HG03520 (cell line): ENCODE results near the gene ZBED4.

ENCODE experiments used
- ATAC-seq: cut with Tn5 transposase; IDR thresholded peaks from one replicate; pipeline ENCODE4 v1.9.1; 2021; ENCODE audit warnings: mild to moderate bottlenecking, moderate library complexity; ENCODE audit not compliant: unreplicated experiment

The ZBED4 gene

GRCh38 chr22:49896201-49896600, 42.6 kb downstream of the ZBED4 start:
- no peak for ATAC-seq

GRCh38 chr22:49897015-49897684, 43.5 kb downstream of the ZBED4 start:
- ATAC-seq = no peak

- no peak for ATAC-seq
These were observed 45.9 kb downstream of the ZBED4 start for GRCh38 chr22:49899530-49899929.

- no peak for ATAC-seq
These were observed 47.0 kb downstream of the ZBED4 start for GRCh38 chr22:49900441-49901230.

- no peak for ATAC-seq
These were observed 47.8 kb downstream of the ZBED4 start for GRCh38 chr22:49901457-49901856.

- ATAC-seq = no peak
These were observed 49.8 kb downstream of the ZBED4 start for GRCh38 chr22:49903322-49904039.

GRCh38 chr22:49904040-49904369, 50.4 kb downstream of the ZBED4 start:
- no peak for ATAC-seq

- ATAC-seq = no peak
These were observed 51.8 kb downstream of the ZBED4 start for GRCh38 chr22:49905465-49905864.

GRCh38 chr22:49906071-49906798, 52.6 kb downstream of the ZBED4 start:
- ATAC-seq = no peak

GRCh38 chr22:49906799-49907290, 53.2 kb downstream of the ZBED4 start:
- no peak for ATAC-seq

GRCh38 chr22:49907807-49908206, 54.2 kb downstream of the ZBED4 start:
- ATAC-seq = no peak

- no peak for ATAC-seq
These were observed 56.0 kb downstream of the ZBED4 start for GRCh38 chr22:49909476-49910205.

GRCh38 chr22:49910229-49911155, 56.8 kb downstream of the ZBED4 start:
- no peak for ATAC-seq

GRCh38 chr22:49911881-49912625, 58.4 kb downstream of the ZBED4 start:
- ATAC-seq = no peak

GRCh38 chr22:49913026-49913425, 59.4 kb downstream of the ZBED4 start:
- ATAC-seq = no peak

- ATAC-seq = no peak
These were observed 59.8 kb downstream of the ZBED4 start for GRCh38 chr22:49913446-49913845.

GRCh38 chr22:49914256-49914655, 60.6 kb downstream of the ZBED4 start:
- ATAC-seq = no peak

- ATAC-seq = no peak
These were observed 62.0 kb downstream of the ZBED4 start for GRCh38 chr22:49915610-49916009.

- ATAC-seq = no peak
These were observed 63.2 kb downstream of the ZBED4 start for GRCh38 chr22:49916831-49917230.
